Measurements from ENCODE around the gene PGAP6.

Gene PGAP6

GRCh38 chr16:381789-382717 is at the start of gene PGAP6:
Gene PGAP6 (minus strand): TSS chr16:381978. CDS start chr16:381821, 157 bp downstream.
- Histone ChIP-seq H3K4me1 (peaks cover 0 to 41% (median 22%) of the 10 kb centered on the region in 4 donors), H3K27me3 (no peaks in the 10 kb centered on the region), H3K4me3 (peak within 1 kb of the TSS; percentile 83 to 96), H3K9me3 (no peaks in the 10 kb centered on the region), H3K27ac (peak within 1 kb of the TSS; percentile 86 to 87), H3K36me3 (peaks cover 3 to 8% (median 5%) of the 10 kb centered on the region in 3 donors)
- TF ChIP-seq, protein P1, sequence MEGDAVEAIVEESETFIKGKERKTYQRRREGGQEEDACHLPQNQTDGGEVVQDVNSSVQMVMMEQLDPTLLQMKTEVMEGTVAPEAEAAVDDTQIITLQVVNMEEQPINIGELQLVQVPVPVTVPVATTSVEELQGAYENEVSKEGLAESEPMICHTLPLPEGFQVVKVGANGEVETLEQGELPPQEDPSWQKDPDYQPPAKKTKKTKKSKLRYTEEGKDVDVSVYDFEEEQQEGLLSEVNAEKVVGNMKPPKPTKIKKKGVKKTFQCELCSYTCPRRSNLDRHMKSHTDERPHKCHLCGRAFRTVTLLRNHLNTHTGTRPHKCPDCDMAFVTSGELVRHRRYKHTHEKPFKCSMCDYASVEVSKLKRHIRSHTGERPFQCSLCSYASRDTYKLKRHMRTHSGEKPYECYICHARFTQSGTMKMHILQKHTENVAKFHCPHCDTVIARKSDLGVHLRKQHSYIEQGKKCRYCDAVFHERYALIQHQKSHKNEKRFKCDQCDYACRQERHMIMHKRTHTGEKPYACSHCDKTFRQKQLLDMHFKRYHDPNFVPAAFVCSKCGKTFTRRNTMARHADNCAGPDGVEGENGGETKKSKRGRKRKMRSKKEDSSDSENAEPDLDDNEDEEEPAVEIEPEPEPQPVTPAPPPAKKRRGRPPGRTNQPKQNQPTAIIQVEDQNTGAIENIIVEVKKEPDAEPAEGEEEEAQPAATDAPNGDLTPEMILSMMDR (IDR thresholded peaks at IDR 0.05) = no peak
- intact Hi-C loops (cut with DNase I; ENCODE audit: low total_unique reads) = no loop called here
- peak; percentile 48 to 86 for DNase-seq

- no peak for DNase-seq
- H3K27ac ChIP-seq = no peak overlapping the region
- H3K4me3 ChIP-seq = no peak overlapping the region
- TF ChIP-seq, protein P1 (IDR thresholded peaks at IDR 0.05) = no peak
- peaks cover 0 to 6% (median 4%) of the 10 kb centered on the region in 3 donors for H3K36me3 ChIP-seq
- no peaks in the 10 kb centered on the region for H3K9me3 ChIP-seq
- intact Hi-C loops (cut with DNase I; ENCODE audit: low total_unique reads) = no loop called here
- H3K4me1 ChIP-seq = peaks cover 0 to 30% (median 18%) of the 10 kb centered on the region in 4 donors
- no peaks in the 10 kb centered on the region for H3K27me3 ChIP-seq
Measured at GRCh38 chr16:430904-431303, 49.1 kb upstream of the PGAP6 start.

DNA sequence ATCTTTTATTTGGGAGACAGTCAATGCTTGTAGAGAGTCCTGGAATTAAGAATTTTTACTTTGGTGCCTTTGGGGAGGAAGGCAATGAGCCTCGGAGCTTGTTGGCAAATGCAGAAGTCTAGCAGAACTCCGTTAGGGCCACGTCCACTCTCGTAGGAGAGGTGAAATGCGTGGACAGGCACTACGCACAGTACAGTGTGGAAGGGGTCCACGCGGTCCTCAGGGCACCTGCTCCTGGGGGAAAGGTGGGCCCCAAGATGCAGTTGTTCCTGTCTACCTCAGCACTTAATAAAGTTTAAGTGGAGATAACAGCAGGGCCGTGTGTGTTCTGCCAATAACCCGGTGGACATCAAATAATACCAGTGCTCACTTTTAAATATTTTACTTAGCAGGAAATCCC is 45.5 kb upstream of the PGAP6 start:
- TF ChIP-seq, protein P1 (IDR thresholded peaks at IDR 0.05) = no peak
- Histone ChIP-seq H3K4me3 (peak overlapping the region; percentile 65 to 83), H3K9me3 (no peaks in the 10 kb centered on the region), H3K27ac (peak overlapping the region; percentile 59 to 95), H3K27me3 (no peaks in the 10 kb centered on the region), H3K4me1 (peaks cover 0 to 48% (median 32%) of the 10 kb centered on the region in 4 donors), H3K36me3 (no peaks in the 10 kb centered on the region)
- DNase-seq = no peak
- intact Hi-C loops (cut with DNase I; ENCODE audit: low total_unique reads) = no loop called here

GRCh38 chr16:426906-427249 is 45.1 kb upstream of the PGAP6 start:
- TF ChIP-seq, protein P1 (IDR thresholded peaks at IDR 0.05) = no peak
- H3K4me3 ChIP-seq = peak overlapping the region; percentile 65 to 83
- H3K27me3 ChIP-seq = no peaks in the 10 kb centered on the region
- no peaks in the 10 kb centered on the region for H3K36me3 ChIP-seq
- peaks cover 0 to 48% (median 32%) of the 10 kb centered on the region in 4 donors for H3K4me1 ChIP-seq
- DNase-seq = peak in 1 of 2 donors; percentile 27
- intact Hi-C loops (cut with DNase I; ENCODE audit: low total_unique reads) = no loop called here
- no peaks in the 10 kb centered on the region for H3K9me3 ChIP-seq
- peak overlapping the region; percentile 59 to 95 for H3K27ac ChIP-seq

- no peaks in the 10 kb centered on the region for H3K9me3 ChIP-seq
- H3K36me3 ChIP-seq = no peaks in the 10 kb centered on the region
- intact Hi-C loops (cut with DNase I; ENCODE audit: low total_unique reads) = no loop called here
- DNase-seq = peak in 1 of 2 donors; percentile 68
- TF ChIP-seq, protein P1 (IDR thresholded peaks at IDR 0.05) = no peak
- H3K27ac ChIP-seq = peak overlapping the region; percentile 59 to 95
- H3K4me3 ChIP-seq = peak overlapping the region; percentile 65 to 83
- H3K27me3 ChIP-seq = no peaks in the 10 kb centered on the region
- peaks cover 0 to 48% (median 32%) of the 10 kb centered on the region in 4 donors for H3K4me1 ChIP-seq
Measured at GRCh38 chr16:426115-426905, 44.5 kb upstream of the PGAP6 start.
